ENCODE results near the gene ABLIM3.

Gene ABLIM3

DNA sequence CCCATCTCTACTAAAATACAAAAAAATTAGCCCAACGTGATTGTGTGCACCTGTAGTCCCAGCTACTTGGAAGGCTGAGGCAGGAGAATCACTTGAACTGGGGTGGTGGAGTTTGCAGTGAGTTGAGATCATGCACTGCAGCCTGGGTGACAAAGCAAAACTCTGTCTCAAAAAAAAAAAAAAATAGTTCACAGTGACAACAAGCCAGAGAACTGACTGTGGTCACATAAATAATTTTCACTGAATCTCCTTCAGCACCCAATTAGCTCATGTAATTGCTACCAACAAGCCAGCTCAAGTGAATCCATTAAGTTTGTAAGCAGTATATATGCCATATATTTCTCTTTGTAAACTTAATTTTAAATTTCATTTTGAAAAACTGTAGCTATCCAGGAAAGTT, 115.8 kb downstream of the ABLIM3 start:
- TF ChIP-seq POLR2AphosphoS5 (IDR thresholded peaks at IDR 0.05; ENCODE audit: low read depth, low read length) = no peak
- no peak for TF ChIP-seq TAF1 (IDR thresholded peaks at IDR 0.05; ENCODE audit: borderline replicate concordance, insufficient read depth, low read length)
- no peak for TF ChIP-seq FOXP2 (optimal IDR thresholded peaks at IDR 0.05; ENCODE audit: borderline replicate concordance, extremely low read depth, extremely low read length, insufficient read depth)
- TF ChIP-seq, protein P1, sequence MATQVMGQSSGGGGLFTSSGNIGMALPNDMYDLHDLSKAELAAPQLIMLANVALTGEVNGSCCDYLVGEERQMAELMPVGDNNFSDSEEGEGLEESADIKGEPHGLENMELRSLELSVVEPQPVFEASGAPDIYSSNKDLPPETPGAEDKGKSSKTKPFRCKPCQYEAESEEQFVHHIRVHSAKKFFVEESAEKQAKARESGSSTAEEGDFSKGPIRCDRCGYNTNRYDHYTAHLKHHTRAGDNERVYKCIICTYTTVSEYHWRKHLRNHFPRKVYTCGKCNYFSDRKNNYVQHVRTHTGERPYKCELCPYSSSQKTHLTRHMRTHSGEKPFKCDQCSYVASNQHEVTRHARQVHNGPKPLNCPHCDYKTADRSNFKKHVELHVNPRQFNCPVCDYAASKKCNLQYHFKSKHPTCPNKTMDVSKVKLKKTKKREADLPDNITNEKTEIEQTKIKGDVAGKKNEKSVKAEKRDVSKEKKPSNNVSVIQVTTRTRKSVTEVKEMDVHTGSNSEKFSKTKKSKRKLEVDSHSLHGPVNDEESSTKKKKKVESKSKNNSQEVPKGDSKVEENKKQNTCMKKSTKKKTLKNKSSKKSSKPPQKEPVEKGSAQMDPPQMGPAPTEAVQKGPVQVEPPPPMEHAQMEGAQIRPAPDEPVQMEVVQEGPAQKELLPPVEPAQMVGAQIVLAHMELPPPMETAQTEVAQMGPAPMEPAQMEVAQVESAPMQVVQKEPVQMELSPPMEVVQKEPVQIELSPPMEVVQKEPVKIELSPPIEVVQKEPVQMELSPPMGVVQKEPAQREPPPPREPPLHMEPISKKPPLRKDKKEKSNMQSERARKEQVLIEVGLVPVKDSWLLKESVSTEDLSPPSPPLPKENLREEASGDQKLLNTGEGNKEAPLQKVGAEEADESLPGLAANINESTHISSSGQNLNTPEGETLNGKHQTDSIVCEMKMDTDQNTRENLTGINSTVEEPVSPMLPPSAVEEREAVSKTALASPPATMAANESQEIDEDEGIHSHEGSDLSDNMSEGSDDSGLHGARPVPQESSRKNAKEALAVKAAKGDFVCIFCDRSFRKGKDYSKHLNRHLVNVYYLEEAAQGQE (IDR thresholded peaks at IDR 0.05; ENCODE audit: insufficient read depth in 1 of 2, low read depth in 2 of 2, low read length in 2 of 2) = no peak
- no peak for TF ChIP-seq SIN3A (IDR thresholded peaks at IDR 0.05; ENCODE audit: borderline replicate concordance, insufficient read depth, low read length)

DNA sequence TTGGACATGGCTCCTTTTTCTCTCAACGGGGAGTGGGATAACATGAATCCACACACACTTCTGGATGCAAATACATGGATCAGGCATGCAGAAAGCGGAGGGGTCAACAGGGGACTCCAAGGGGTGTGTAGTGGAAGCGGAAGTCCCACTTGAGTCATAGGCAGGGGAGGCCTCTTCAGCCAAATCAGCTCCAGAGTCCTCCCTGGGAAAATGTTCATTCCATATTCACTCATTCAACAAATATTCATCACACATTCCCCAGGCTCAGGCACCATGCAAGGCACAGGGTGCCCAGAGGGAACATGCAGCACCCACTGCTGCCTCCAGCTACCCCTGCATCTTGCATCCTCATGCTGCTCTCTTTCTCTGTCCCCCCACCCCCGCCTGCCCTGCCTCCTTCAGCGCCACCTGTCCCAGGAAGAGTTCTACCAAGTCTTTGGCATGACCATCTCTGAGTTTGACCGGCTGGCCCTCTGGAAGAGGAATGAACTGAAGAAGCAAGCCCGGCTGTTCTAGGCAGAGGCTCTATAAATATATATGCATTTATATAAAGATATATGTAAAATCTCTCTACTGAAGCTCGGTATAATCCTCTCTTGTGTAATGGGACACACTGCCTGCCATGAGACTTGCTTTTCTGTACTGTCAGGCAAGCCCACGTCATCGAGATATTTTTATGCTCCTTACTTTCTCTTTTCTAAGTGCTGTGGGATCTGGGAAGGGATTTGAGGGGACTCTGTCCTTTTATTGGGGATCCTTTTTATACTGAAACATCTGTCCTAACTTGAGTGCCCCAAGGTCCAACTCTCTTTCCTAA, 116.8 kb downstream of the ABLIM3 start:
- TF ChIP-seq FOXP2 (optimal IDR thresholded peaks at IDR 0.05; ENCODE audit: borderline replicate concordance, extremely low read depth, extremely low read length, insufficient read depth) (no peak), SIN3A (IDR thresholded peaks at IDR 0.05; ENCODE audit: borderline replicate concordance, insufficient read depth, low read length) (no peak), POLR2AphosphoS5 (IDR thresholded peaks at IDR 0.05; ENCODE audit: low read depth, low read length) (no peak), TAF1 (IDR thresholded peaks at IDR 0.05; ENCODE audit: borderline replicate concordance, insufficient read depth, low read length) (no peak)
- TF ChIP-seq, protein P1 (IDR thresholded peaks at IDR 0.05; ENCODE audit: insufficient read depth in 1 of 2, low read depth in 2 of 2, low read length in 2 of 2) = no peak

DNA sequence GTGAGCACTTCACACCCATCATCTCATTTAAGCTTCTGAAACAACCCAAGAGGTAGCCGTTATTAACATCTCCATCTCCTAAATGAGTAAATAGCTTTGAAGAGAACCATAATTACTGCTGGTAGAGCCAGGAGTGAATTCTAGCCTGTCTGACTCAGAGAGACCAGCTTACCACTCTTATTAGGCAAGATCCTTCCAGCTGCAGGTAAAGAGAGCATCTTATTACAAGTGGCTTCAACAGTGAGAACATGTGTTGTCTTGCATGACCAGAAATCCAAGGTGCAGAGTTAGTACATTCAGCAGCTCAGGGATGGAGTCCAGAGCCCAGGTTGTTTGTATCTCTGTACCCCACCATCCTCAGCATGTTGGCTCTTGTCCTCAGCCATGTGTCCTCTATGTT, 119.5 kb downstream of the ABLIM3 start:
- no peak for TF ChIP-seq TAF1 (IDR thresholded peaks at IDR 0.05; ENCODE audit: borderline replicate concordance, insufficient read depth, low read length)
- TF ChIP-seq FOXP2 (optimal IDR thresholded peaks at IDR 0.05; ENCODE audit: borderline replicate concordance, extremely low read depth, extremely low read length, insufficient read depth) = no peak
- TF ChIP-seq SIN3A (IDR thresholded peaks at IDR 0.05; ENCODE audit: borderline replicate concordance, insufficient read depth, low read length) = no peak
- no peak for TF ChIP-seq POLR2AphosphoS5 (IDR thresholded peaks at IDR 0.05; ENCODE audit: low read depth, low read length)
- TF ChIP-seq, protein P1 (IDR thresholded peaks at IDR 0.05; ENCODE audit: insufficient read depth in 1 of 2, low read depth in 2 of 2, low read length in 2 of 2) = no peak

DNA sequence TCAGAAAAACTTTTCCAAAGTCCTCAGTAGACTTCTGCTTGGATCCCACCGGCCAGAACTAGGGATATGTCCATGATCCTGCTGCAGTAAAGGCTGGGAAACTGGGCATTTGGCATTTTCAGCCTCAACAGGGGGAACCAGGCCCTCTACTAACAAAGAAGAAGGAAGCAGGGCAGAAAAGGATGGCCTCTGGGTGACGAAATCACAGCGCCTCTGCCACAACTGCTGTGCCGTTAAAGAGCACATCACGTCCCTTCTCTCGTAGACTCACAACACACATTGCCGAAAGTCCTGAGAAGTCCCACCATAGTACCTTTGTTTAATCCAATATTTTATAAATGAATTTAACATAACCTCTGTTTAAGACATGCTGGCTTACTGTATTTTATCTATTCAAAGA, 120.0 kb downstream of the ABLIM3 start:
- TF ChIP-seq SIN3A (IDR thresholded peaks at IDR 0.05; ENCODE audit: borderline replicate concordance, insufficient read depth, low read length) (no peak), POLR2AphosphoS5 (IDR thresholded peaks at IDR 0.05; ENCODE audit: low read depth, low read length) (no peak), FOXP2 (optimal IDR thresholded peaks at IDR 0.05; ENCODE audit: borderline replicate concordance, extremely low read depth, extremely low read length, insufficient read depth) (no peak), TAF1 (IDR thresholded peaks at IDR 0.05; ENCODE audit: borderline replicate concordance, insufficient read depth, low read length) (no peak)
- TF ChIP-seq, protein P1 (IDR thresholded peaks at IDR 0.05; ENCODE audit: insufficient read depth in 1 of 2, low read depth in 2 of 2, low read length in 2 of 2) = no peak
